ENCODE data around the gene VPREB1.
A peak's percentile ranks its signal among the peaks of the same experiment; 100 is the strongest.
"Not testable (repeated sequence)": the region's sequence is repeated elsewhere in the genome, so short reads cannot be mapped to it uniquely, and the experiment has no call there.

VPREB1 gene

DNA sequence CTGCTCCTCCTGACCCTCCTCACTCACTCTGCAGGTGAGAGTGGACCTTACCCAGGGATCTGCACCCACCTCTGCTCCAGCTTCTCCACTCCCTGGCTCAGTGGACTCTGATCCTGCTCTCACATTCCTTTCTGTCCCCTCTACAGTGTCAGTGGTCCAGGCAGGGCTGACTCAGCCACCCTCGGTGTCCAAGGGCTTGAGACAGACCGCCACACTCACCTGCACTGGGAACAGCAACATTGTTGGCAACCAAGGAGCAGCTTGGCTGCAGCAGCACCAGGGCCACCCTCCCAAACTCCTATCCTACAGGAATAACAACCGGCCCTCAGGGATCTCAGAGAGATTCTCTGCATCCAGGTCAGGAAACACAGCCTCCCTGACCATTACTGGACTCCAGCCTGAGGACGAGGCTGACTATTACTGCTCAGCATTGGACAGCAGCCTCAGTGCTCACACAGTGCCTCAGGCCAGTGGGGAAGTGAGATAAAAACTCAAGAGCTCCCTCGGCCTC is 29.7 kb upstream of the VPREB1 start:
- no peak for DNase-seq (ENCODE audit: low read depth)

- DNase-seq (ENCODE audit: low read depth), result no peak
Observed at GRCh38 chr22:22215659-22216449, 28.7 kb upstream of the VPREB1 start.

DNA sequence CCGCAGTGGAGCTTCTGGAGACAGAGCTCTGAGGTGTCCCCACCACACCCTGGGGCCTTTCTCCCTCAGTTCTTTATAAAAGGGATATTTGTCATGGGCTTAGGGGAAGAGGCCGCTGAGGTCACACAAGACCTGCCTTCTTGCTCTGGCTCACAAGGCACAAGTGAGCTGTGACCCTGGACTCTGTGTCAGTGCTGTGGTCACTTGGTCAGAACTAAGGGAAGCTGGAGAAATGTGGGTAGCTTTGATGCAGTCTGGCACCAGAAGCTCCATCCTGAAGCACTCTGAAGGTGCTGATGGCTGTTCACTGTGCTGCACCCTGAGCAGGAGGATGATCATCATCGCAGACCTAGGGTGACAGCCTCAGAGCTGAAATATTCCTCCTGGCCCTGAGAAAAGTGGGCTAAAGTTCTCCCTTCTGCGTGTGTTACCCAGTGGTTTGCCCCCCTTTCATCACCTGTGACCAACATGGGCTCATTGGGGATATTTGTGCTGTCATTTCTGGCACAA is 28.1 kb upstream of the VPREB1 start:
- no peak for DNase-seq (ENCODE audit: low read depth)

- no peak for DNase-seq (ENCODE audit: low read depth)
Observed at GRCh38 chr22:22218302-22218701, 26.3 kb upstream of the VPREB1 start.

DNA sequence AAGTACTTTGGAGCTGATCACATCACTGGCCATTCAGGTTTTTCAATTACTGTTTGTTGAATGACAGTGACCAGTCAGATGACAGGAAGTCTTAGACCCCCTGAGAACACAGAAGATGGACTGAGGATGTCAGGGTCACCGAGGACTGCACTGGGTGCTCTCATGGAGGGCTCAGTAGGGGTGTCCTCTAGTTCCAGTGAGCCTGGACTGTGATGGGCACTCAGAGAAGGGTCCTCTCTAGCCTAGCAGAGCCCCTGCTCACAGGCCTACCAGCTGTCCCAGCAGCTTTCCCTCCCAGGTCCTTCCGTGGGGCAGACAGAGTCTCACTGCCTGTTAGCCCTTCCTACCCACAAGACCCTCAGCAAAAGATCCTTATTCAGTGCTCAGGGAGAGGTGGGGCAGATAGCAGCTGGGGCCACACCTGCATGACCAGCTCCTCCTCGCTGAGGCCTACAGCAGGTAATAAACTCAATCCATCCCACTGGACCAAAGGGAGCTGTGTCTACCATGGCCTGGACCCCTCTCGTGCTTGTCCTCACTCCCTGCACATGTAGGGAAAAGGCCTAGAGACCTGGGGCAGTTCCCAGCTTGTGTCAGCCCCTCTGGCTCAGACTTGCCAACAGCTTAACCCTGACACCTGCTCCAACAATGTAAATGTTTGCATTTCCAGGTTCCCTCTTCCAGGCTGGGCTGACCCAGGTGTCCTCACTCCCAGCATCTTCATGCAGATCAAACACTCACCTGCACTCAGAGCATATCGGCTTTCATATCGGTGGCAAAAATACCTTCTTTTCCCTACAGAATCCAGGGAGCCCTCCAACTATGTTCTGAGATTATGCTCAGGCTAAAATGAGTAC is 25.2 kb upstream of the VPREB1 start:
- no peak for DNase-seq (ENCODE audit: low read depth)

- not testable (repeated sequence) for DNase-seq (ENCODE audit: low read depth)
Observed at GRCh38 chr22:22221043-22221442, 23.5 kb upstream of the VPREB1 start.

DNA sequence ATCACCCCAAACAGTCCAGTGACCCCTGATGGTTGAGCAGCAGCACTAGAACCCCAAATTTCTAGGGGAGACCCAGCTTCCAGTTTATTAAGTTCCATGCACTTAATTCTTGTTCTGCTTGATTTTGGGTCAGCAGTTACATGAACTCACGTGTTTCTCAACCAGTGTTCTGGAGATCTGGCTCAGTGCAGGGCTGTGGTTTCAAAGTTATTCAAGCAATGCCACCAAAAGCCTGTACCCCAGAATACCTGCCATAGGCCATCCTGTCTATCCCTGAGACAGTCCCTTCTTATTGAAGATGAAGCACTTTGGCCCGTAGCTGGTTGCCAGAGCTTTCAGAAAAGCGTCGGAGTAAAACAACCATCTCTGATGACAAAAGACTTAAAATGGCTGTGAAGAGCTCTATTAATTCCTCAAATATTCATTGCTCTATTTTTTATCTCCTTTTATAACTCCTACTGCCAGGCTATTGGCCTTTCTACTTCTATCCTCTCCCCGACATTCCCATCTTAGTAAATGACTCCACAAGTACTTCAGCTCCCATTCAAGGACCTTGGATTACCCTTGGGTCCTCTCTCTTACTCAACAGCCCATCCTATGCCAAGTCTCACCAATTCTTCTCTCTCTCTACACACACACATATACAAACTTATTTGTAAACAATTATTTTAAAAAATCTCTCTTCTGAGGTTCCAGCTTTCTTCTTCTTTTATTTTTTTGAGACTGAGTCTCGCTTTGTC is 18.0 kb upstream of the VPREB1 start:
- DNase-seq (ENCODE audit: low read depth), result no peak

DNA sequence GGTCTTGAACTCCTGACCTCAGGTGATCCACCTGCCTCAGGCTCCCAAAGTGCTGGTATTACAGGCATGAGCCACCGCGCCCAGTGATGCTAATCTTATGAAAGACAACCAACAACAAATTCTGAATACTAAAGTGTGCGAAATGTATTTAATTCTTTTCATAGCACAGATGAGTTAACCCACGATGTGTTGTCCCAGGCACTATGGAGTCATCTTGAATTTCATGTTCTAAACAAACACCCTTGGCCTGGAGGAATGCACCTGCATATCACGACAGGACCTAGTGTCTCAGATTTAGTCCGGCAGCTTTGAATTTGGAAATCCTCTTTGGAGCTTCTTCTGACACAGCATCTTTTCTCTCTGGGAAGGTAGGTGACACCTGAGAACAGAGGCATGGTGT is 16.2 kb upstream of the VPREB1 start:
- DNase-seq (ENCODE audit: low read depth), result no peak

DNA sequence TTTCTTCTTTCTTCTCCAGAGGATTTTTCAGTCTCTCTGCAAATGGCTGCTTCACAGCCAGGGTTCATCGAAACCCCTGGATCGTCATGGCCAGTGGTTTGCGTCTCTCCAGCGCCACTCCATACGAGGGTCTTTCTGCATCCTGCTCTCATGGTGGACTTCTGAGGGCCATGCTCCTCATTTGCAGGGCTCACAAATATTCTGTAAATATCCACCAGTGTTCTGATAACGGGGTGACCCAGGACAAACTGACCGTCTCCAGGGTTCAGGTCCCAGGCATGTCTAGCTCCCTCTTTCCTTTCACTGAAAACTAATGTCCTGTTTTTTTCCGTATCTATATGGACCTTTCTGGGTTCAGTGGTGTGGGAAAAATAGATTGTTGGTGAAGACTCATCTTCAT is 15.7 kb upstream of the VPREB1 start:
- DNase-seq (ENCODE audit: low read depth), result no peak

DNA sequence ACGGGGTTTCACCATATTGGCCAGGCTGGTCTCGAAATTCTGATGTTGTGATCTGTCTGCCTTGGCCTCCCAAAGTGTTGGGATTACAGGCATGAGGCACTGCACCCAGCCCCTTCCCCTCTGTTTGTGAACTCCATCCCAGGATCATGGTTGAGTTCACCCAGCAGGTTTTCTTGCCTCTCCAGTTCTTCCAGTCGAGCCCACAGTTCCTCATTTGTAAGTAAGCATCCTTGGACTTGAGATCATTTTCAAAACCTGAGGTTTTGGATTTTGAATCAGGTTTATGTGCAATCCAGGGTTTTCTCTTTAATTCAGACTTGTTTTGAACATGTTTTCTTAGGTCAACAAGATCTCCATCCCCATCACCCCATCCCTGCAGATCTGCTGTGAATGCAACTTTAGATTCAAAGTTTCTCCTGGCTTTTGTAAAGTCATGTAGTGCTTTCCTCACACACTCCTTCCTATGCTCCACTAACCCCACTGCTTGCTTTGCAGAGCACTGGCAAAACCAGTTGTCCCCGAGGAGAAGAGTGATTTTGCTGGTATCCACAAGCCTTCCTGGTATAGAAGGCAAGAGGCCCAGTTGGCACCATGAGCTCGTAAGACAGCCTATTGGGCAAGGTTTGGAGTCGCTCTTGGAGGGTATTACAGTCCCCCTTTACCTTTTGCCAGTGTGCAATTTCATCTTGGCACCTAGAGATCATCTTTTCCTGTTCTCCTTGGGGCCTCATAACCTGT is 14.7 kb upstream of the VPREB1 start:
- no peak for DNase-seq (ENCODE audit: low read depth)

GRCh38 chr22:22230438-22230837 is 14.1 kb upstream of the VPREB1 start:
- no peak for DNase-seq (ENCODE audit: low read depth)

DNA sequence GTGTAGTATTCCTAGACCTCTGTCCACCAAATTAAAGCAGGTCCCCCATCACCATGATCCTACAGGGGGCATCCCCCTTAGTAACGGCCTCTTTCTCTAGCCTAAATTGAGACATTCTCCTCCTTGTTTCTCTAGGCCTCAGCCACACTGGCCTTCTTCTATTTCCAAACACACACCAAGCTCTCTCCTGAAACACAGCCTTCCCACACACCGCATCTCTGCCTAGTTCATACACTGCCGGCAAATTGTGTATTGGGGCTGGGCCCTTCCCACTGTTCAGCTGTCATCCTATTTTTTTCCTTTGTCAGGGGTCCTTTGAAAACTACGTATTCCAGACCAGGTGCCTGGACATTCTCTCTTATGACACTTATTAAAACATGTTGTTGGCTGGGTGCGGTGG is 11.5 kb upstream of the VPREB1 start:
- DNase-seq (ENCODE audit: low read depth), result no peak

DNA sequence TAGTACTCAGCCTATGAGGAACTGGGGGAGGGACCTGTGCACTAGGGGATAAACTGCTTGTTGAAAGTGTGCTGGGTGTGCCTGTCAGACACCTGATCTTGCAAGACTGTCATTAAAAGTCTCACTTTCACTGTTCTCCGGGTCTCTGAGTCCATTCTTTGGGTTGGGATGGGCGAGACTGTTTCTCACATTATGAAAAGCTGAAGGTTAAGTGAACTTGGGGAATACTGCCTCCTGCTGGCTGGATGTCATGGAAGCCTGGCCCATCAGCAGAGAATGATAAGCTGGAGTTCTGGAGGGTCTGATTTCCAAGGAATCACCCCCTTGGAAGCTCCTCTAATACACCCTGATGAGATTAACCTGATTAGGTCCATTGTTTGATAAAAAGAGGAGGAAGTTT is 9.0 kb upstream of the VPREB1 start:
- peak; percentile 31 for DNase-seq (ENCODE audit: low read depth)

DNA sequence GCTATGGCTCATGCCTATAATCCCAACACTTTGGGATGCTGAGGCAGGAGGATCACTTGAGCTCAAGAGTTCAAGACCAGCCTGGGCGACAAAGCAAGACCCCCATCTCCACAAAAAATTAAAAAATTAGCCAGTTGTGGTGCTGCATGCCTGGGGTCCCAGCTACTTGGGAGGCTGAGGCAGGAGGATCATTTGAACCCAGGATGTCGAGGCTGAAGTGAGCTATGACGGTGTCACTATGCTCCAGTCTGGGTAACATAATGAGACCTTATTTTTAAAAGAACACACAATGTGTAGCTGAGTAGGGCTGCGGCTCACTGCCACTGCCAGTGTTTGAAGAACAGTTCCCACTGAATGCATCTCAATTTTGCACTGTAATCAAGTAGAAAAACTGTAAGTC is 7.1 kb upstream of the VPREB1 start:
- DNase-seq (ENCODE audit: low read depth), result no peak

GRCh38 chr22:22239311-22239939 is 5.2 kb upstream of the VPREB1 start:
- no peak for DNase-seq (ENCODE audit: low read depth)

DNA sequence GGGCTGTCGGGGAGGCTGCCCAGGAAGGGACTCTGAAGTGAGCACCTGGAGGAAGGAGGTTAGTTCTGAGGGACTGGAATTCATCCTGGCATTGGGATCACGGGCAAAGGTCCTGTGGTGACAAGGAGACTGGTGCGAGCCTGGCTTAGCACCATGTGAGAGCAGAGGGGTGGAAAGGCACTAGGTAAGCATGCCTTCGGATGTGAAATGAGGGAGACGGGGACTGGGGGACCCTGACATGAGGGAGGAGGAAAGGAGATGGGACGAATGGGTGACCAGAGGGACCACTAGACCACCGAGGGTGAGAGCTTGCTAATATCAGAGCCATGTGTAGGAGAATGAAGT is 3.1 kb upstream of the VPREB1 start:
- DNase-seq (ENCODE audit: low read depth), result no peak

- no peak for DNase-seq (ENCODE audit: low read depth)
Observed at GRCh38 chr22:22242488-22242887, 2.1 kb upstream of the VPREB1 start.

GRCh38 chr22:22243033-22243680 is 1.4 kb upstream of the VPREB1 start:
- DNase-seq (ENCODE audit: low read depth), result no peak

DNA sequence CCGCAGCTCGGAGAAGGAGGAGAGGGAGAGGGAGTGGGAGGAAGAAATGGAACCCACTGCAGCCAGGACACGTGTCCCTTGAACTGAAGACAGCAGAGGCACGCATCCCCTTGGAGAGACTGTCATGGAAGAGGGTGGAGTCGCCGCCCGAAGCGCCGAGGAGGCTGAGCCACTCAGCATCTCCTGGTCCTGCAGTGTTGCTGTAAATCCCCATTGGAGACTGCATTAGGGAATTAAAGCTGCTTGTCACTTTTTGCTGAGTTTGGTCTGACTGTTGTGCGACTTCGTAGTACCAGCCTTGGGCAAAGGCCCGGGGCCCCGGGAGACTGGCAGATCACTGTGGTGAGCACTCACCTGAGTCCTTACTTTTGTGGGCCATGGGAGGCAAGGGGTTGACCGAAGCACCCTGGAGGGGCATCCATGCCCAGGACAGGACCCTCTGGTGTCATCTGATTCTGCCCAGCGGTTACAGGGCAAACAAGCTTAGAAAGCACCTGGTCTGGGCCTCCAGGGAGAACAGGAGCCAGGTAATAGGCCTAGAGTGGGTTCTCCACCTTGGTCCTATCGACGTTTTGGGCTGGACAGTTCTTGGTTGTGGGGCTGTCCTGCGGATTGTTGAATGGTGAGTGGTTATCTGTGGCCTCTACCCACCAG is 797 bp downstream of the VPREB1 start:
- no peak for DNase-seq (ENCODE audit: low read depth)

- no peak for DNase-seq (ENCODE audit: low read depth)
Observed at GRCh38 chr22:22245935-22246525, 1.4 kb downstream of the VPREB1 start.
